SK-N-SH treated with all-trans-retinoic acid at 6 μM for 48 hours (cell line): ENCODE measurements around the gene LARP4B.

Experiments used
- CREB5 ChIP-seq: fragments of 250-450 bp; sonication (Bioruptor Pico); IDR thresholded peaks from 2 replicates; pipeline ENCODE4 v1.5.1; 2020; ENCODE audit warnings: low read depth, mild to moderate bottlenecking, moderate library complexity
- CSDC2 ChIP-seq: fragments of 250-450 bp; sonication (Bioruptor Pico); IDR thresholded peaks from 2 replicates; pipeline ENCODE4 v1.5.0; 2020; ENCODE audit warnings: mild to moderate bottlenecking, moderate library complexity
- CSRNP3 ChIP-seq: fragments of 250-450 bp; sonication (Bioruptor Pico); IDR thresholded peaks from 2 replicates; pipeline ENCODE4 v1.5.1; 2021; ENCODE audit warnings: mild to moderate bottlenecking, moderate library complexity
- ESRRG ChIP-seq: fragments of 250-450 bp; sonication (Bioruptor Pico); IDR thresholded peaks from 2 replicates; pipeline ENCODE4 v1.6.1; 2021; ENCODE audit warnings: mild to moderate bottlenecking
- GLIS3 ChIP-seq: fragments of 250-450 bp; sonication (Bioruptor Pico); IDR thresholded peaks from 2 replicates; pipeline ENCODE4 v1.5.0; 2020; ENCODE audit warnings: mild to moderate bottlenecking, moderate library complexity
- OSR1 ChIP-seq: fragments of 250-450 bp; sonication (Bioruptor Pico); IDR thresholded peaks from 2 replicates; pipeline ENCODE4 v1.8.0; 2022; ENCODE audit warnings: moderate library complexity, mild to moderate bottlenecking, inconsistent platforms
- POU6F1 ChIP-seq: fragments of 250-450 bp; sonication (Bioruptor Pico); IDR thresholded peaks from 2 replicates; pipeline ENCODE4 v1.8.0; 2021; ENCODE audit warnings: low read depth, mild to moderate bottlenecking, moderate library complexity, borderline replicate concordance
- PPARA ChIP-seq: fragments of 250-450 bp; sonication (Bioruptor Pico); IDR thresholded peaks from 2 replicates; pipeline ENCODE4 v1.5.0; 2020; ENCODE audit warnings: mild to moderate bottlenecking, borderline replicate concordance
- RARB ChIP-seq: fragments of 250-450 bp; sonication (Bioruptor Pico); IDR thresholded peaks from 2 replicates; pipeline ENCODE4 v1.8.0; 2021; ENCODE audit warnings: mild to moderate bottlenecking, moderate library complexity
- TOX ChIP-seq: fragments of 250-450 bp; sonication (Bioruptor Pico); IDR thresholded peaks from 2 replicates; pipeline ENCODE4 v1.8.0; 2021; ENCODE audit warnings: mild to moderate bottlenecking, moderate library complexity, borderline replicate concordance
- ZNF70 ChIP-seq: fragments of 450-650 bp; formaldehyde crosslinking; IDR thresholded peaks from 2 replicates; pipeline ENCODE4 v1.5.0; 2020; ENCODE audit warnings: mild to moderate bottlenecking, moderate library complexity
- ZNF8 ChIP-seq: fragments of 450-650 bp; formaldehyde crosslinking; IDR thresholded peaks from 2 replicates; pipeline ENCODE4 v1.5.0; 2020; ENCODE audit warnings: mild to moderate bottlenecking, moderate library complexity
- TF ChIP-seq, protein P1 (sequence below): fragments of 250-450 bp; sonication (Bioruptor Pico); IDR thresholded peaks from 2 replicates; pipeline ENCODE4 v1.8.0; 2020; ENCODE audit warnings: mild to moderate bottlenecking, moderate library complexity, borderline replicate concordance

DNA sequence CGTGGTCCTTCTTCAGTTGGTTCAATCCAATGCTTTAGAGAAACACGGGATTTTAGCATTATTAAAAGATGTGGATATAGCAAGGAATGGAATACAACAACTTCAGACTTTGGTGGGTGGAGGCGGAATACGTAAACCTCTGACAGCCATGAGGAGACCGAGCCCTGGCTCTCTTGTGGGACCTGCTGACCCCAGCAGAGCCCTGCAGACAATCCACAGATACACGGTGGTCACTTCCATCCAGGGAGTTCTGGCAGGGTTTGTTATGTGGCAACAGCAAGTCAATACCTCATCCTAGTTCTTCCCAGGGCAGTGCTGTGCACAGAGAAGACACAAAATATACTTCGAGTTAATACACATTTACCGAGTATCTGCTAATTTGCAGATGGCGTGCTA lies 123.5 kb downstream of the LARP4B start:
- TF ChIP-seq RARB (CRISPR knock-in tag), result no peak
- no peak for TF ChIP-seq CSDC2 (CRISPR knock-in tag)
- TF ChIP-seq OSR1 (CRISPR knock-in tag), result no peak
- no peak for TF ChIP-seq CSRNP3 (CRISPR knock-in tag)
- TF ChIP-seq ESRRG (CRISPR knock-in tag), result no peak
- no peak for TF ChIP-seq PPARA (CRISPR knock-in tag)
- TF ChIP-seq ZNF8, result no peak
- TF ChIP-seq TOX (CRISPR knock-in tag), result no peak
- TF ChIP-seq, protein P1, sequence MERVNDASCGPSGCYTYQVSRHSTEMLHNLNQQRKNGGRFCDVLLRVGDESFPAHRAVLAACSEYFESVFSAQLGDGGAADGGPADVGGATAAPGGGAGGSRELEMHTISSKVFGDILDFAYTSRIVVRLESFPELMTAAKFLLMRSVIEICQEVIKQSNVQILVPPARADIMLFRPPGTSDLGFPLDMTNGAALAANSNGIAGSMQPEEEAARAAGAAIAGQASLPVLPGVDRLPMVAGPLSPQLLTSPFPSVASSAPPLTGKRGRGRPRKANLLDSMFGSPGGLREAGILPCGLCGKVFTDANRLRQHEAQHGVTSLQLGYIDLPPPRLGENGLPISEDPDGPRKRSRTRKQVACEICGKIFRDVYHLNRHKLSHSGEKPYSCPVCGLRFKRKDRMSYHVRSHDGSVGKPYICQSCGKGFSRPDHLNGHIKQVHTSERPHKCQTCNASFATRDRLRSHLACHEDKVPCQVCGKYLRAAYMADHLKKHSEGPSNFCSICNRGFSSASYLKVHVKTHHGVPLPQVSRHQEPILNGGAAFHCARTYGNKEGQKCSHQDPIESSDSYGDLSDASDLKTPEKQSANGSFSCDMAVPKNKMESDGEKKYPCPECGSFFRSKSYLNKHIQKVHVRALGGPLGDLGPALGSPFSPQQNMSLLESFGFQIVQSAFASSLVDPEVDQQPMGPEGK (CRISPR knock-in tag), result no peak
- TF ChIP-seq ZNF70 (CRISPR knock-in tag), result no peak
- TF ChIP-seq GLIS3 (CRISPR knock-in tag), result no peak
- TF ChIP-seq POU6F1 (CRISPR knock-in tag), result no peak
- no peak for TF ChIP-seq CREB5
